ENCODE measurements around the gene ERV3-1. TPM values are rescaled to one million over a fixed set of nuclear protein-coding genes. Genes with fewer than 3 reads are reported as not detected.
"Not testable (repeated sequence)": the region's sequence is repeated elsewhere in the genome, so short reads cannot be mapped to it uniquely, and the experiment has no call there.

ERV3-1 gene
- total RNA-seq, 1 experiment from 2014 or later = 16.5 TPM

- H3K27me3 Mint-ChIP-seq (ENCODE audit: low read depth); H3K9ac ChIP-seq (ENCODE audit: extremely low read depth, insufficient read length, low read length); H3K56ac ChIP-seq (ENCODE audit: insufficient read length, low read depth, low read length); H3K79me1 ChIP-seq (ENCODE audit: insufficient read depth, low read depth, low read length, poor library complexity, severe bottlenecking); H4K5ac ChIP-seq (ENCODE audit: insufficient read length, low read depth, low read length); H4K20me1 ChIP-seq (ENCODE audit: control insufficient read depth, insufficient read depth, insufficient read length); H2BK12ac ChIP-seq (ENCODE audit: insufficient read length, low read depth, low read length); H3K79me2 ChIP-seq (ENCODE audit: insufficient read depth, low read length); H3T11ph ChIP-seq (ENCODE audit: low read length); H3K4me1 Mint-ChIP-seq; H3K4ac ChIP-seq (ENCODE audit: low read depth, low read length); H3K4me2 ChIP-seq (ENCODE audit: insufficient read depth, insufficient read length, low read length); H3K27ac ChIP-seq (ENCODE audit: insufficient read length, low read depth, low read length); H2BK5ac ChIP-seq (ENCODE audit: insufficient read length, low read length); H3K4me3 Mint-ChIP-seq; H3K9me3 ChIP-seq (ENCODE audit: control insufficient read depth, low read depth, low read length); H3K27me3 ChIP-seq (ENCODE audit: insufficient read depth, low read length); H3K23me2 ChIP-seq (ENCODE audit: insufficient read length, low read depth, low read length, poor library complexity, severe bottlenecking); H3K14ac ChIP-seq (ENCODE audit: insufficient read depth, low read length); DNase-seq; H4K91ac ChIP-seq (ENCODE audit: insufficient read length, low read depth, low read length); H3K18ac ChIP-seq (ENCODE audit: insufficient read length, low read depth, low read length); H2AK5ac ChIP-seq (ENCODE audit: insufficient read length, low read length); H3K4me1 ChIP-seq (ENCODE audit: insufficient read depth, low read length); H2AFZ ChIP-seq (ENCODE audit: low read length); H2BK15ac ChIP-seq (ENCODE audit: low read depth, low read length); H3K23ac ChIP-seq (ENCODE audit: insufficient read length, low read depth, low read length); H4K8ac ChIP-seq (replicated peaks; ENCODE audit: insufficient read length, low read depth, low read length); H2BK20ac ChIP-seq (ENCODE audit: low read depth, low read length, poor library complexity, severe bottlenecking); H3K27ac Mint-ChIP-seq; H2BK120ac ChIP-seq (ENCODE audit: low read depth, low read length, poor library complexity, severe bottlenecking): not testable (repeated sequence)
- WGBS (ENCODE audit: extremely low coverage, insufficient read length, low lambda C conversion rate) = no CpG with 5 or more reads among the region's 2 CpGs
- Mint-ChIP-seq H3K36me3 (ENCODE audit: insufficient read depth in 1 of 3, low read depth in 3 of 3) (peaks cover 17 to 31% (median 21%) of the 10 kb centered on the region in 3 experiments; a peak in 6 of 7 replicates), H3K9me3 (peaks cover 4 to 11% of the 10 kb centered on the region in 2 experiments; a peak in 3 of 5 replicates)
These were observed 48.0 kb upstream of the ERV3-1 start for GRCh38 chr7:65054466-65054994.

DNA sequence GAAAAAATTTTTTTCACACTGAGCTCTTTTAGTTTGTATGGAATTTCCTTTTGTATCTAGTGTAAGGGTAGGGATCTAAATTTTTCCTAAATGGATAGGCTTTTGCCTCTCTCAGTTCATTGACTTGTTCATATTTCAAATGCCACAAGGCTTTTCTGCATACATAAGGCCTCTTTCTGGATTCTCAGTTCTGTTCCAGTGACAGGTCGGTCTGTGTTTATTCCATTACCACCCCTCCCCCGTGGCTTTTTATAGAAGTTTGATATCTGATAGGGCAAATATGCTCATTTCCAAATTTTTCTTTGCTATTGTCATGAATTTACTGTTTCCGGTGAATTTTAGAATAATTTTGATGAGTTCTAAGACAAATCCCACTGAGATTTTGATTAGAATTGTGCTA is 45.2 kb upstream of the ERV3-1 start:
- H3K27ac Mint-ChIP-seq; H3K27me3 Mint-ChIP-seq (ENCODE audit: low read depth); H2BK20ac ChIP-seq (ENCODE audit: low read depth, low read length, poor library complexity, severe bottlenecking); H2BK5ac ChIP-seq (ENCODE audit: insufficient read length, low read length); H3K4me1 Mint-ChIP-seq; DNase-seq; H4K91ac ChIP-seq (ENCODE audit: insufficient read length, low read depth, low read length); H3K56ac ChIP-seq (ENCODE audit: insufficient read length, low read depth, low read length); H4K20me1 ChIP-seq (ENCODE audit: control insufficient read depth, insufficient read depth, insufficient read length); H3K14ac ChIP-seq (ENCODE audit: insufficient read depth, low read length); H3K18ac ChIP-seq (ENCODE audit: insufficient read length, low read depth, low read length); H3K4me1 ChIP-seq (ENCODE audit: insufficient read depth, low read length); H3K4ac ChIP-seq (ENCODE audit: low read depth, low read length); H3K79me2 ChIP-seq (ENCODE audit: insufficient read depth, low read length); H3K27ac ChIP-seq (ENCODE audit: insufficient read length, low read depth, low read length); H3K4me2 ChIP-seq (ENCODE audit: insufficient read depth, insufficient read length, low read length); H4K8ac ChIP-seq (replicated peaks; ENCODE audit: insufficient read length, low read depth, low read length); H3K23me2 ChIP-seq (ENCODE audit: insufficient read length, low read depth, low read length, poor library complexity, severe bottlenecking); H3T11ph ChIP-seq (ENCODE audit: low read length); H3K4me3 Mint-ChIP-seq; H2AK5ac ChIP-seq (ENCODE audit: insufficient read length, low read length); H4K5ac ChIP-seq (ENCODE audit: insufficient read length, low read depth, low read length); H3K27me3 ChIP-seq (ENCODE audit: insufficient read depth, low read length); H2BK12ac ChIP-seq (ENCODE audit: insufficient read length, low read depth, low read length); H2BK15ac ChIP-seq (ENCODE audit: low read depth, low read length); H3K23ac ChIP-seq (ENCODE audit: insufficient read length, low read depth, low read length); H3K79me1 ChIP-seq (ENCODE audit: insufficient read depth, low read depth, low read length, poor library complexity, severe bottlenecking); H2BK120ac ChIP-seq (ENCODE audit: low read depth, low read length, poor library complexity, severe bottlenecking); H3K9ac ChIP-seq (ENCODE audit: extremely low read depth, insufficient read length, low read length); H2AFZ ChIP-seq (ENCODE audit: low read length); H3K9me3 ChIP-seq (ENCODE audit: control insufficient read depth, low read depth, low read length): not testable (repeated sequence)
- Mint-ChIP-seq H3K36me3 (ENCODE audit: insufficient read depth in 1 of 3, low read depth in 3 of 3) (peaks cover 11 to 25% (median 17%) of the 10 kb centered on the region in 3 experiments; a peak in 6 of 7 replicates), H3K9me3 (peaks cover 4 to 11% of the 10 kb centered on the region in 2 experiments; a peak in 3 of 5 replicates)
- no CpG with 5 or more reads among the region's 3 CpGs for WGBS (ENCODE audit: extremely low coverage, insufficient read length, low lambda C conversion rate)

Measured in H9 (cell line).